ENCODE measurements around the gene KMT5B. TPM values are rescaled to one million over a fixed set of nuclear protein-coding genes. Genes with fewer than 3 reads are reported as not detected.
A peak's percentile ranks its signal among the peaks of the same experiment; 100 is the strongest.

Gene KMT5B
- total RNA-seq, 1 donor from 2014 or later = 23.7 TPM

- no peak for ATAC-seq
Measured at GRCh38 chr11:68116974-68117373, 96.1 kb downstream of the KMT5B start.

GRCh38 chr11:68116126-68116525, 97.0 kb downstream of the KMT5B start:
- ATAC-seq = peak; percentile 59

GRCh38 chr11:68115285-68115684, 97.8 kb downstream of the KMT5B start:
- ATAC-seq = no peak

GRCh38 chr11:68113986-68114385, 99.1 kb downstream of the KMT5B start:
- ATAC-seq = no peak

- no peak for ATAC-seq
Measured at GRCh38 chr11:68107689-68108088, 105.4 kb downstream of the KMT5B start.

GRCh38 chr11:68106165-68106940, 106.7 kb downstream of the KMT5B start:
- ATAC-seq = peak; percentile 15

Other genes starting within 250 kb of the KMT5B start
- gene UNC93B1, start 209.2 kb downstream of the KMT5B start, total RNA-seq = 15.7 TPM
- 2.5 TPM for gene ALDH3B1, start 203.0 kb downstream of the KMT5B start, total RNA-seq
- 128 TPM for gene NDUFS8, start 182.6 kb downstream of the KMT5B start, total RNA-seq
- gene TCIRG1, start 174.3 kb downstream of the KMT5B start, total RNA-seq = 36.2 TPM
- gene CHKA, start 91.9 kb downstream of the KMT5B start, total RNA-seq = 2.3 TPM
- 19.9 TPM for gene C11orf24, start 58.7 kb upstream of the KMT5B start, total RNA-seq
- 15.9 TPM for gene LRP5, start 99.3 kb upstream of the KMT5B start, total RNA-seq
- gene PPP6R3, start 247.5 kb upstream of the KMT5B start, total RNA-seq = 59.8 TPM